Kidney (tissue), 14 donors: Measurements from ENCODE around the gene TTYH2. TPM values are rescaled to one million over a fixed set of nuclear protein-coding genes. Genes with fewer than 3 reads are reported as not detected.

ENCODE experiments used
- DNase-seq, 5 donors: peaks; one replicate each; pipeline ENCODE4 v3.0.0-alpha.2; 2013 to 2020
- FAIRE-seq: peaks from 2 replicates; lab custom pipeline; 2012; peaks lifted over from hg19 to GRCh38; lab: Jason Lieb, UNC
- H3K27ac ChIP-seq, 2 donors: one replicate each; pipeline ENCODE4 v1.7.0; 2013; ENCODE audit warnings: low read depth in 2 of 2, low read length in 2 of 2, inconsistent platforms in 1 of 2
- H3K27me3 ChIP-seq: one replicate; pipeline ENCODE4 v1.7.1; 2013; ENCODE audit warnings: low read length, inconsistent platforms; ENCODE audit not compliant: control insufficient read depth, insufficient read depth
- H3K36me3 ChIP-seq, 3 donors: one replicate each; pipeline versions ENCODE4 v1.7.0 to v1.7.1; 2013; ENCODE audit warnings: low read length in 3 of 3, control low read depth in 1 of 3, inconsistent platforms in 1 of 3; ENCODE audit not compliant: insufficient read depth in 3 of 3, control insufficient read depth in 2 of 3
- H3K4me1 ChIP-seq, 3 donors: one replicate each; pipeline versions ENCODE4 v1.7.0 to v1.7.1; 2013; ENCODE audit warnings: low read length in 3 of 3, inconsistent platforms in 1 of 3, low read depth in 1 of 3; ENCODE audit not compliant: control insufficient read depth in 2 of 3, insufficient read depth in 2 of 3
- H3K4me3 ChIP-seq, 3 donors: one replicate each; pipeline versions ENCODE4 v1.7.0 to v1.8.1; 2013; ENCODE audit warnings: low read length in 3 of 3, control low read depth in 1 of 3, inconsistent platforms in 1 of 3
- H3K9ac ChIP-seq, 3 donors: one replicate each; pipeline versions ENCODE4 v1.7.0 to v1.7.1; 2013; ENCODE audit warnings: low read length in 3 of 3, control low read depth in 1 of 3, inconsistent platforms in 1 of 3
- H3K9me3 ChIP-seq, 3 donors: one replicate each; pipeline versions ENCODE4 v1.7.0 to v1.7.1; 2013; ENCODE audit warnings: low read length in 3 of 3, control low read depth in 1 of 3, inconsistent platforms in 1 of 3; ENCODE audit not compliant: control insufficient read depth in 2 of 3, insufficient read depth in 1 of 3
- intact Hi-C: fragments of 100-400 bp; cut with DNase I; formaldehyde crosslinking; loops from one replicate; pipeline ENCODE4 v1.11.1; 2022
- polyA plus RNA-seq: library from polyadenylated mRNA; stranded (reverse); fragments of 350-450 nt; fragmentation: Illumina TruSeq; extraction: RNeasy Lipid Tissue Mini Kit (QIAGEN cat#74804); gene quantifications from one replicate; pipeline ENCODE4 v1.2.3, GENCODE V29; 2014; ENCODE audit warnings: low read depth, low replicate concordance; ENCODE audit not compliant: insufficient read depth
- total RNA-seq: library from RNA; stranded (reverse); fragmentation: NEBNext Ultra II Directional; extraction: Animal tissue kit (Norgen Biotek cat#: 25700); gene quantifications from one replicate; pipeline ENCODE4 v1.2.1, GENCODE V29; 2021
- TF ChIP-seq, protein P1 (sequence below): IDR thresholded peaks from 3 replicates; pipeline ENCODE4 v1.5.1; 2012; ENCODE audit warnings: mild to moderate bottlenecking, moderate library complexity, borderline replicate concordance; ENCODE audit not compliant: insufficient read depth; ENCODE audit errors: extremely low read depth
- donor health status: control.
- donor health status: control.
- donor health status: control.
- donor health status: control.
- donor health status: control.
- donor health status: DM: yes; HTN: yes; CAD: no.
- donor health status: Normal renal cell carcinoma (clear cell type).

Gene TTYH2
- total and polyA plus RNA-seq, 2 donors from 2014 or later: 2.4 to 7.1 TPM

DNA sequence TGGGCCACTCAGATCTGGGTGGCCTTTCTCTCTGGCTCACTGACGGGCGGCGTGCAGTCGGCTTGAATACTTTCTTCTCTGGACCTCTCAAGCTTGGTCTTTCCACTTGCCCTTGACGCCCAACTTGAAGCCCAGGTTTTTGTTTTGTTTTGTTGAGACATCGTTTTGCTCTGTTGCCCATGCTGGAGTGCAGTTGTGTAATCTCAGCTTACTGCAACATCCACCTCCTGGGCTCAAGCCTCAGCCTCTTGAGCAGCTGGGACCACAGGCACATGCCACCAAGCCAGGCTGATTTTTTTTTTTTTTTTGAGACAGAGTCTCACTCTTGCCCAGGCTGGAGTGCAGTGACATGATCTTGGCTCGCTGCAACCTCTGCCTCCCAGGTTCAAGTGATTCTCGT, 89.9 kb downstream of the TTYH2 start:
- intact Hi-C loops: loop anchor here (10.0 kb wide), 1 partner anchor 61 kb away; the partner anchor contains the start of genes BTBD17 and GPR142
- no peaks in the 10 kb centered on the region for H3K27me3 ChIP-seq
- no peaks in the 10 kb centered on the region for H3K36me3 ChIP-seq
- H3K4me3 ChIP-seq: no peak overlapping the region
- no peak overlapping the region for H3K9ac ChIP-seq
- H3K9me3 ChIP-seq: peaks cover 0 to 6% (median 0%) of the 10 kb centered on the region in 3 donors
- H3K4me1 ChIP-seq: no peaks in the 10 kb centered on the region
- DNase-seq (peak in 1 of 5 donors; percentile 30), FAIRE-seq (no peak)
- TF ChIP-seq, protein P1, sequence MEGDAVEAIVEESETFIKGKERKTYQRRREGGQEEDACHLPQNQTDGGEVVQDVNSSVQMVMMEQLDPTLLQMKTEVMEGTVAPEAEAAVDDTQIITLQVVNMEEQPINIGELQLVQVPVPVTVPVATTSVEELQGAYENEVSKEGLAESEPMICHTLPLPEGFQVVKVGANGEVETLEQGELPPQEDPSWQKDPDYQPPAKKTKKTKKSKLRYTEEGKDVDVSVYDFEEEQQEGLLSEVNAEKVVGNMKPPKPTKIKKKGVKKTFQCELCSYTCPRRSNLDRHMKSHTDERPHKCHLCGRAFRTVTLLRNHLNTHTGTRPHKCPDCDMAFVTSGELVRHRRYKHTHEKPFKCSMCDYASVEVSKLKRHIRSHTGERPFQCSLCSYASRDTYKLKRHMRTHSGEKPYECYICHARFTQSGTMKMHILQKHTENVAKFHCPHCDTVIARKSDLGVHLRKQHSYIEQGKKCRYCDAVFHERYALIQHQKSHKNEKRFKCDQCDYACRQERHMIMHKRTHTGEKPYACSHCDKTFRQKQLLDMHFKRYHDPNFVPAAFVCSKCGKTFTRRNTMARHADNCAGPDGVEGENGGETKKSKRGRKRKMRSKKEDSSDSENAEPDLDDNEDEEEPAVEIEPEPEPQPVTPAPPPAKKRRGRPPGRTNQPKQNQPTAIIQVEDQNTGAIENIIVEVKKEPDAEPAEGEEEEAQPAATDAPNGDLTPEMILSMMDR: no peak
- H3K27ac ChIP-seq: no peak overlapping the region

DNA sequence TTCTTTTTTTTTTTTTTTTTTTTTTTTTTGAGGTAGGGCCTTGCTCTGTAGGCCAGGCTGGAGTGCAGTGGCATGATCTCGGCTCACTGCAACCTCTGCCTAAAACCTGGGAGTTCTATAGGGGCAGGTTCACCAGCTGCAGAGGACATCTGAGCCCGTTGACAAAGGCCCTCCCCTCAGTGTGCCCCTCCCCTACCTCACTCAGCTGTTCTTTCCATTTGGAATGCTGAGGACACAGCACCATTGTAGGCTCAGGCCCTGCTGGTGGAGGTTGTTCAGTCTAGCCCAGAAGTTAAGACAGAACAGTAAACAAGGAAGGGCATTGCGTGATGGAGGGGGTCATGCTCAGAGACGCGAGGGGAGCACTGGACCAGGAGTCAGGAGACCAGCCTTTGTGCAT, 90.8 kb downstream of the TTYH2 start:
- Histone ChIP-seq H3K4me1 (no peaks in the 10 kb centered on the region), H3K4me3 (no peak overlapping the region), H3K27ac (no peak overlapping the region), H3K27me3 (no peaks in the 10 kb centered on the region), H3K36me3 (no peaks in the 10 kb centered on the region), H3K9me3 (peaks cover 0 to 6% (median 0%) of the 10 kb centered on the region in 3 donors), H3K9ac (no peak overlapping the region)
- FAIRE-seq: no peak
- TF ChIP-seq, protein P1: no peak
- peak in 1 of 5 donors; percentile 41 for DNase-seq
- intact Hi-C loops: loop anchor here (10.0 kb wide), 1 partner anchor 61 kb away; the partner anchor contains the start of genes BTBD17 and GPR142

DNA sequence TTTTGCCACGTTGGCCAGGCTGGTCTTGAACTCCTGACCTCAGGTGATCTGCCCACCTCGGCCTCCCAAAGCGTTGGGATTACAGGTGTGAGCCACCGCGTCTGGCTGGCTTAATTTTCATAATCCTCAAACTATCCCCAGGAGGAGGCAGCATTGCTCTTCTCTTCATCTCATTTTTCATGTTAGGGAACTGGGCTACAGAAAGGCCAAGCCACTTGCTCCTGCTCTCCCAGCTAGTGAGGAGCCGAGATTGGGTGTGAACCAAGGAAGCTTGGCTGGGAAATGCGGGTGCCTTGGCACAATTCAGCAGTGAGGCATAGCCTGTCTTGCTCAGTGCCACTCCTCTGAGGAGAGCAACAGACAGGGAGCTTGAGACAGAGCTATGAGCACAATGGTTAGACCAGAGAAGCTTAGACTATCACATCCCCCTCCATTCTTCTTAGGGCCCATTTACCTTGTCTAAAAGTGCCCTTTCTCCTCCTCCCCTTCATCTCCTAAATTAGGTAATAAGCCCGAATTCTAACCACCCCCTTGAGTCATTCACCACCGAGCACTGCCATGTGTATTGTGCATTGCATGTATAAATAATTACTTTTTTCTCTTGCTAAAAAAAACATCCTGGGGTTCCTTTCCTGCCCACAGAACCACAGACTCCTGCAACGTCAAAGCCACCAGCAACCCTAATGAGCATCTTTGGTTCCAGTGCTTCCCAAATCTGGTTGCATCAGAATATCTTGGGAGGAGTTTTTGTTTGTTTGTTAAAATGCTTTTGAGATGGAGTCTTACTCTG, 92.7 kb downstream of the TTYH2 start:
- no peak overlapping the region for H3K9ac ChIP-seq
- no peak overlapping the region for H3K27ac ChIP-seq
- peaks cover 0 to 6% (median 0%) of the 10 kb centered on the region in 3 donors for H3K9me3 ChIP-seq
- H3K4me3 ChIP-seq: no peak overlapping the region
- TF ChIP-seq, protein P1: no peak
- intact Hi-C loops: loop anchor here (10.0 kb wide), 1 partner anchor 59 kb away; the partner anchor contains the start of genes BTBD17 and GPR142
- FAIRE-seq: no peak
- H3K36me3 ChIP-seq: no peaks in the 10 kb centered on the region
- H3K4me1 ChIP-seq: no peaks in the 10 kb centered on the region
- DNase-seq: no peak
- no peaks in the 10 kb centered on the region for H3K27me3 ChIP-seq
